Left hindlimb (tissue), 1 donor: ENCODE data around the gene DYNLL2.
"Not testable (repeated sequence)": the region's sequence is repeated elsewhere in the genome, so short reads cannot be mapped to it uniquely, and the experiment has no call there.

Experiments used
- DNase-seq: peaks from one replicate; pipeline ENCODE4 v3.0.0-alpha.2; 2018

Gene DYNLL2

GRCh38 chr17:58082870-58083490 is at the start of gene DYNLL2:
Gene DYNLL2, plus strand, starts transcription at chr17:58083419. Its CDS starts 3,672 bp downstream, at chr17:58087091.
- DNase-seq, result peak; percentile 97

GRCh38 chr17:58039975-58040374 is 43.2 kb upstream of the DYNLL2 start:
- no peak for DNase-seq

- no peak for DNase-seq
Observed at GRCh38 chr17:58040386-58040785, 42.8 kb upstream of the DYNLL2 start.

- DNase-seq, result no peak
Observed at GRCh38 chr17:58041161-58041560, 42.1 kb upstream of the DYNLL2 start.

GRCh38 chr17:58043221-58044181 is 39.7 kb upstream of the DYNLL2 start:
- DNase-seq, result no peak

GRCh38 chr17:58044256-58044655 is 39.0 kb upstream of the DYNLL2 start:
- DNase-seq, result not testable (repeated sequence)

DNA sequence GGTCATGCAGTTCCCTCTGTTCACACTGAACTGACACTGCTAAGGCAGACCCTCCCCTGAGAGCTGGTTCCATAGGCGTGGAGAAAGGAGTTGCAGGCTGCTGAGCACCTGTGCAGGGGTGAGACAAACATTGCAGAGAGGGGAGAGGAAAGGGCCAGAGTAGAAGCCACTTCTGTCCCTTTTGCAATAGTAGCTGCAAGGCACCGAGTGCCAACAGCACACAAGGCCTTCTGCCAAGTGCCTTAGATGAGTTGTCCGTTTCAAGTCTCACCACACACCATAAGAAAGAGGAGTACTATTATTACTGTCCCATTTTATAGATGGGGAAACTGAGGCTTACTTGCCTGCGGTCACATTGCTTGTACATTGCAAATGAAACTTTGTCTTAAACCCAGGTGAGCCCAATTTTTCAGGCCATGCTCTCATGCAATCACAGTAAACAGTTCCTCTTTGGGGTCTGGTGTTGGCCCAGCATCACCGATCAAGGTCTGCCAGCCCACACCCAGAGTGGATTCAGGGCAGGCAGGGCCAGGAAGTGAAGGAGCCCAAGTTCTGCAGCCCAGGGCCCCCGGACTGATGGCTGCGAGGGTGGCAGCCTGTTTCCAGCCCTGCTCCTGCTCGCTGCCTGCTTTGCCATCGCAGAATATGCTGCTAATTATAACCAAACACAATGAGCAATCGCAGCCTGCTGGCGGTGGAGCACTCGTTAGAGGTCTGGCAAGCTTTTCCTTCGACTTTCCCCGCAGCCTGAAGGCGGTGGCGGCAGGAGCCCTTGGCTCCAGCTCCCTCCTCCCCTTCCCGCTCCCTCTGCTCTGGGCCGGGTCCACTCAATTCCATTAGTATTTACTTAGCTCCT is 36.8 kb upstream of the DYNLL2 start:
- DNase-seq, result peak; percentile 37

DNA sequence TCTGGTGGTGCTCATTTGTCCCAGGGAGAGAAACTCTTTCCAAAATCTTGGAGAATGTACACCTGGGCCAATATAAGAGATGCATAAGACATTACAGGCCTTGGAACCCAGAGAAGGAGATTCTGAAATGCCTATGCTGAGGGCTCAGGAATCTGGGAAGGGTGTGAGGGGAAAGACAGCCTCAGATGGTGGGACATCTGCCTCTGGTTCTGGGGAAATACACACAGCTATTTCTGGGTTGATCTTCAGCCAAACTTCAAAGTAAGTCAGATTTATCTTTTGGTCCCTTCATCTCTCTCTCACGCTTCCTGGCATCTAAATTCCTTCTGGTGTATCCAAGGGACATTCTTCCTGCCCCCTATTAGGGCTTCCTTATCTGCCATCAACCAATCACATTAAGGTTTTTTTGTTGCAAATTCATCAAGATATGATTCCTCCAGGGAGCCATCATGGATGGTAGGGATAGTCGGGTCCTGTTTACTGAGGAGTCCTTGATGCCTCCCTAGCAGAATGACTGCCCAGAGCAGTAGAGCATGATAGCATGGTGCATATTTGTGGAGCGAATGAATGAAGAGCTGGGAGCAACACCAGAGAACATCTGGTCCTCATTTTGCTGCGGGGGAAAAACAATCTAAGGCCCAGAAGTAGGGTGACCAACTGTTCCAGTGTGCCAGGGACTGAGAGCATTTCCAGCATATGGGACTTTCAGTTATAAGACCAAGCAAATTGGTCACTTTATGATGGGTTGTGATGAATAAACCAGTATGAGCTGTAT is 35.7 kb upstream of the DYNLL2 start:
- no peak for DNase-seq

DNA sequence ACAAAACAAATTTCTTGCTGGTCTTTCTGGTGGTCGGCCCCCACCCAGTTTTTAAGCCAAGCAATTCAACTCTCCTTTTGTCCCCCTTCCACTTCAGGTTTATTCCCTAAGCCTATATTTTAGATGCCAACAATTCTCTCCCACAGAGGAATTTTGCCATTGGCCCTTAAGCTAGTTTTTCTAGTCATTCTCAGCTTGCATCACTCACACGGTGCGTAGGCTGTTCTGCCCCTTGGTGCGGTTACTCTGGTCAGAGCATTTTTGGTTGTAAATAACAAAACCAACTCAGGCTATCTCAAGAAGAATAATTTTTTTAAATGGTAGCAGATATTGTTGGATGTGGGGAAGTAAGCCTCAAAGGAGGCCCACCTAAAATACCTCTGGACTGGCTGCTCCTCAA is 33.7 kb upstream of the DYNLL2 start:
- DNase-seq, result no peak

GRCh38 chr17:58050966-58051365 is 32.3 kb upstream of the DYNLL2 start:
- no peak for DNase-seq

GRCh38 chr17:58051468-58051867 is 31.8 kb upstream of the DYNLL2 start:
- no peak for DNase-seq

DNA sequence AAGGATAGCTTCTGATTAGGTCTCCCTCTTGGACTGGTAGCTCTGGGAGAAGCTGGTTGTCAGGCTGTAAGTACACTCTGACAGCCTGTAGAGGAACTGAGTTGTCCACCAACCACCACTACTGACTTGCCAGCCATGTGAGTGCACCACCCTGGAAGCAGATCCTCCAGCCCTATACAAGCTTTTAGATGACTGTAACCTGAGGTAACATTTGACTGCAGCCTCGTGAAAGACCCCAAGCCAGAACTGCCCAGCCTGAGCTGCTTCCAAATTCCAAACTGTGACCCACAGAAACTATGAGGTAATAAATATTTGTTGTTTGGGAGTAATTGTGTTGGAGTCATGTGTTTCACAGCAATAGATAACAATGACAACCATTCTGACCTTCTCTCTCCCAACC is 30.8 kb upstream of the DYNLL2 start:
- no peak for DNase-seq

DNA sequence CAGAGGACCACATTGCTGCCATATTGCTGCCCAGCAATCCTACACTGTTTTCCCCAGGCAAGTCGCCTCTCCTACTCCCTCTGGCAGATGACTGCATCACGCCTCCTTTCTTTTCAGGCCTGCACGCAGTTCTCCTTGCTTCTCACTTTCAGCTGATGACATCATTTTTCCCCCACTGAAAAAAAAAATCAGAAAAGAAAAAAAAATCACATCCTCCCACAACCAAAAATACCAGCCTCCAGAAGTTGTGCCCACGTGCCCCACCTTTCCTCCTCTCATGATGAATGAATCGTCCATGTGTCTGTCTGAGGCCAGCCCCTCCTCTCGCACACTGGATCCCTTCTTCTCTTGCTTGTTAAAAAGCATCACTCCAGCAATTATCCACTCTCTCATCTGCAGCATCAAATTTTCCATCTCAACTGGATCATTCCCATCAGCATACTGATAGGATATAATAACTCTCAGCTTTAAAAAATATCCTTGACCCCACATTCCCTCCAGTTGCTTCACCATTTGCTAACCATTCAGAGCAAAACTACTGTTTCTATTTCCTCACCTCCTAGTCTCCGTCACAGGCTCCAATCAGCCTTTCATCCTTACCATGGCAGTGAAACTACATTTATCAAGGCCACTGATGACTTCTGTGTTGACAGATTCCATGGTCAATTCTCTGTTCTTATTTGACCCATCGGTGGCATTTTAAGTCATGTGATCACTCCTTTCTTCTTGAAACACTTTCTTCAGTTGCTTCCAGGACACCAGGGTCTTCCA is 30.1 kb upstream of the DYNLL2 start:
- DNase-seq, result no peak

GRCh38 chr17:58054641-58055040 is 28.6 kb upstream of the DYNLL2 start:
- DNase-seq, result no peak

- DNase-seq, result no peak
Observed at GRCh38 chr17:58056476-58056875, 26.7 kb upstream of the DYNLL2 start.

GRCh38 chr17:58059141-58059540 is 24.1 kb upstream of the DYNLL2 start:
- DNase-seq, result peak; percentile 57

- DNase-seq, result peak; percentile 54
Observed at GRCh38 chr17:58060596-58061191, 22.5 kb upstream of the DYNLL2 start.

DNA sequence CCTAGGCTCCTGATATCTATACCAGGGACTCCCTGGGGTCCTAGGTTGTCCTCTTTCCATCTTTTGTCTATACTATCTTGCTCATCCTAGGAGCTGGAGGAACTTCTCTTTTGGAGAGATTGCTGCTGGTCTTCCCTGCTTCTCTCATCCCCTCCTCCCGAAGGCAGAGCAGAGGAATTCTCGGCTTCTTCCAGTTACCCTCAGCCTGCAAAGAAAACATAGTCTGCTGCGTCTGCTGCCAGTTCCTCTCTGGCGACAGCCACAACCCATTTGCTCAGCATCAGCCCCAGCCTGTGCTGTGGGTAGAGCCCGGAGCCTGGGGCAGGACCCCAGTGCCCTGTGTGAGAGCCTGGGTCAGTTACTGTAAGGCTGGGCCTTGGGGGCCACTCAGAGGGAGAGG is 21.5 kb upstream of the DYNLL2 start:
- DNase-seq, result no peak

GRCh38 chr17:58065238-58065637 is 18.0 kb upstream of the DYNLL2 start:
- DNase-seq, result no peak

DNA sequence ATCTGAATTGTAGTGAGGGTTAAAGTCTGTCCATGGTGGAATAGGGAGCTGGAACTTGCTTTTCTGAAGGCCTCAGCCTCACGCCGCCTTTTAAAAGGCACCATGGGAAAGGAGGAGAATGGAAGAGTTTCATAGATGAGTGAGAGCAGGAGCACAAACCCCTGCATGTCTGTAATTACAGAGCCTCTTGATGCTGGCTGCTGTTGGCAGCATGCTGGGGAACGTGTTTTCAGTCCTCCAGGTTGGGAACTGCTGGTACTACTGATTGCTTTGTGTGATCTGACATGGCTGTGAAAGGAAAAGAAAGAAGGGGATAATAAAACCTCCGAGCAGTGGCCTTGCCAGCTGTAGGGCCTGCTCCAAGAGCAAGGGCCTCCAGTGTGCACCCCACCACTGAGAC is 16.8 kb upstream of the DYNLL2 start:
- no peak for DNase-seq

GRCh38 chr17:58072862-58073261 is 10.4 kb upstream of the DYNLL2 start:
- DNase-seq, result no peak
